Urinary bladder (tissue), 2 donors: ENCODE measurements around the gene RPL7A. TPM values are rescaled to one million over a fixed set of nuclear protein-coding genes. Genes with fewer than 3 reads are reported as not detected.

ENCODE experiments used
- polyA plus RNA-seq: library from polyadenylated mRNA; stranded (reverse); fragments of 200-250 nt; gene quantifications from one replicate; pipeline ENCODE4 v1.2.3, GENCODE V29; 2013
- small RNA-seq: library from RNA; depleted of rRNA; stranded (forward); fragments of <200 nt; gene quantifications from one replicate; pipeline ENCODE3, GENCODE V24; 2014
- total RNA-seq: library from RNA; depleted of rRNA; stranded (reverse); fragments of >200 nt; gene quantifications from one replicate; pipeline ENCODE4 v1.2.3, GENCODE V29; 2014
- donor health status: healthy.

The RPL7A gene
- total and polyA plus RNA-seq, 2 donors: 1,153 to 2,769 TPM

Small RNAs within 50 kb of the gene (small RNA-seq; reads per million reads assigned to genes)
- not detected for gene RF00019
- gene SNORD24: not detected
- gene SNORD36A: not detected
- not detected for gene SNORD36B
- not detected for gene SNORD36C

Other genes starting within 250 kb of the RPL7A start
- 32.0 TPM for gene RALGDS, start 227.0 kb upstream of the RPL7A start, total RNA-seq
- gene RALGDS, start 227.0 kb upstream of the RPL7A start, polyA plus RNA-seq: 53.9 TPM
- 5.8 TPM for gene GBGT1, start 184.3 kb upstream of the RPL7A start, total RNA-seq
- 14.2 TPM for gene GBGT1, start 184.3 kb upstream of the RPL7A start, polyA plus RNA-seq
- not detected for gene OBP2B, start 139.0 kb upstream of the RPL7A start, total RNA-seq
- not detected for gene OBP2B, start 139.0 kb upstream of the RPL7A start, polyA plus RNA-seq
- 1.4 TPM for gene ABO, start 73.0 kb upstream of the RPL7A start, total RNA-seq
- 1.9 TPM for gene ABO, start 73.0 kb upstream of the RPL7A start, polyA plus RNA-seq
- gene SURF6, start 12.0 kb upstream of the RPL7A start, total RNA-seq: 10.2 TPM
- gene SURF6, start 12.0 kb upstream of the RPL7A start, polyA plus RNA-seq: 30.4 TPM
- 17.3 TPM for gene MED22, start 87 bp upstream of the RPL7A start, total RNA-seq
- 42.7 TPM for gene MED22, start 87 bp upstream of the RPL7A start, polyA plus RNA-seq
- 10.5 TPM for gene SURF1, start 8.3 kb downstream of the RPL7A start, total RNA-seq
- 77.9 TPM for gene SURF1, start 8.3 kb downstream of the RPL7A start, polyA plus RNA-seq
- 7.0 TPM for gene SURF2, start 8.3 kb downstream of the RPL7A start, total RNA-seq
- gene SURF2, start 8.3 kb downstream of the RPL7A start, polyA plus RNA-seq: 30.3 TPM
- 152 TPM for gene SURF4, start 27.8 kb downstream of the RPL7A start, total RNA-seq
- gene SURF4, start 27.8 kb downstream of the RPL7A start, polyA plus RNA-seq: 109 TPM
- 0.32 TPM for gene STKLD1, start 28.1 kb downstream of the RPL7A start, total RNA-seq
- gene STKLD1, start 28.1 kb downstream of the RPL7A start, polyA plus RNA-seq: 1.1 TPM
- gene REXO4, start 69.8 kb downstream of the RPL7A start, total RNA-seq: 8.5 TPM
- gene REXO4, start 69.8 kb downstream of the RPL7A start, polyA plus RNA-seq: 21.5 TPM
- 1.8 TPM for gene ADAMTS13, start 74.1 kb downstream of the RPL7A start, total RNA-seq
- 3.7 TPM for gene ADAMTS13, start 74.1 kb downstream of the RPL7A start, polyA plus RNA-seq
- gene CACFD1, start 111.8 kb downstream of the RPL7A start, total RNA-seq: 5.9 TPM
- gene CACFD1, start 111.8 kb downstream of the RPL7A start, polyA plus RNA-seq: 19.5 TPM
- 3.4 TPM for gene SLC2A6, start 130.9 kb downstream of the RPL7A start, total RNA-seq
- gene SLC2A6, start 130.9 kb downstream of the RPL7A start, polyA plus RNA-seq: 4.1 TPM
- 1.2 TPM for gene MYMK, start 176.7 kb downstream of the RPL7A start, total RNA-seq
- gene MYMK, start 176.7 kb downstream of the RPL7A start, polyA plus RNA-seq: not detected
- 2.2 TPM for gene ADAMTSL2, start 186.5 kb downstream of the RPL7A start, total RNA-seq
- 8.9 TPM for gene ADAMTSL2, start 186.5 kb downstream of the RPL7A start, polyA plus RNA-seq